Ishikawa (cell line): Measurements from ENCODE around the gene POLD1.

Source experiments
- EGR1 ChIP-seq: IDR thresholded peaks from 2 replicates; pipeline ENCODE4 v1.6.1; 2012
- FOXM1 ChIP-seq: IDR thresholded peaks from 2 replicates; pipeline ENCODE4 v1.6.1; 2012; ENCODE audit warnings: low read depth, borderline replicate concordance
- TAF1 ChIP-seq: IDR thresholded peaks from 2 replicates; pipeline ENCODE4 v1.6.1; 2012; ENCODE audit warnings: low read depth, mild to moderate bottlenecking
- TCF12 ChIP-seq: IDR thresholded peaks from 2 replicates; pipeline ENCODE4 v1.6.1; 2012; ENCODE audit warnings: low read depth
- TF ChIP-seq, protein P1 (sequence below): IDR thresholded peaks from 2 replicates; pipeline ENCODE4 v1.6.1; 2012

DNA sequence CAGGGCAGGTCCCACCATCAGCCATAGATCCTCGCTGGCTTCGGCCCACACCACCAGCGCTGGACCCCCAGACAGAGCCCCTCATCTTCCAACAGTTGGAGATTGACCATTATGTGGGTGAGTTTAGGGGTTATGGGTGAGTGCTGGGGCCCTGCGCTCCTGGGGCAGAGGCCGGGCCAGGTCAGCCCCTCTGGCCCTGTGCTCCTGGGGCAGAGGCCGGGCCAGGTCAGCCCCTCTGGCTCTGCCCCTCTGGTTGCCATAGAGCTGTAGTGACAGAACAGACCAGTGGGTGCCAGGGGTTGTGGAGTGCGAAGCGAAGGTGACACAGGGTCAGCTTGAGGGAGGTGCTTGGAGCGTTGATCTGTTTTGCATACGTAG, 15.2 kb downstream of the POLD1 start:
- TF ChIP-seq, protein P1, sequence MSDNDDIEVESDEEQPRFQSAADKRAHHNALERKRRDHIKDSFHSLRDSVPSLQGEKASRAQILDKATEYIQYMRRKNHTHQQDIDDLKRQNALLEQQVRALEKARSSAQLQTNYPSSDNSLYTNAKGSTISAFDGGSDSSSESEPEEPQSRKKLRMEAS: no peak
- TF ChIP-seq EGR1: no peak
- no peak for TF ChIP-seq TCF12
- no peak for TF ChIP-seq FOXM1
- no peak for TF ChIP-seq TAF1
